HCT116 (cell line): ENCODE results near the gene FAM32A. TPM values are rescaled to one million over a fixed set of nuclear protein-coding genes. Genes with fewer than 3 reads are reported as not detected.
A peak's percentile ranks its signal among the peaks of the same experiment; 100 is the strongest.

ENCODE experiments used
- ATAC-seq: fragments of 200-7000 bp; cut with Tn5 transposase; 2 replicates; pipeline ENCODE4 v1.9.1; 2020; ENCODE audit warnings: mild to moderate bottlenecking, moderate library complexity
- BruUV-seq: library from RNA; stranded (reverse); fragments of 400-500 nt; replicated peaks from 2 replicates; lab custom pipeline; 2021; lab: Mats Ljungman, UMichigan
- CTCF ChIA-PET: fragments of 300-600 bp; sonication (Branson Sonifier 250); formaldehyde crosslinking; loops from one replicate; lab custom pipeline; 2021; ENCODE audit warnings: antibody characterized with exemption; lab: Charles Lee
- POLR2A ChIA-PET: fragments of 300-600, 350-600 bp; sonication (Branson Sonifier 250); formaldehyde crosslinking; loops from one replicate; lab custom pipeline; 2021; ENCODE audit warnings: antibody characterized with exemption; lab: Charles Lee
- RAD21 ChIA-PET, 2 experiments: fragments of 300-600 bp; sonication (Branson Sonifier 250); formaldehyde crosslinking; loops; one replicate each; lab custom pipeline; 2023; ENCODE audit warnings: low total read pairs in 2 of 2; ENCODE audit not compliant: uncharacterized antibody in 2 of 2, unreplicated experiment in 2 of 2, low non-redundant PET in 1 of 2; lab: Charles Lee
- DNase-seq: peaks from one replicate; pipeline ENCODE4 v3.0.0-alpha.2; 2010; ENCODE audit warnings: low read depth, low spot score
- H2AFZ ChIP-seq: fragments of 200-600 bp; shearing (Covaris generic), sonication (generic); 2 replicates; pipeline ENCODE4 v1.6.1; 2017; ENCODE audit warnings: low read depth, mixed run types, mixed read lengths, antibody characterized with exemption, low read length; ENCODE audit not compliant: poor library complexity, severe bottlenecking
- H3K27ac ChIP-seq: 2 replicates; pipeline ENCODE4 v1.5.1; 2012; ENCODE audit warnings: low read depth, low read length
- H3K27me3 ChIP-seq: fragments of 200-600 bp; sonication (generic); 2 replicates; pipeline ENCODE4 v1.6.1; 2016; ENCODE audit warnings: mixed run types, low read length, mixed read lengths; ENCODE audit not compliant: insufficient read depth
- H3K36me3 ChIP-seq, 2 experiments: fragments of 200-500 bp in 1 of 2; fragments of 200-600 bp in 1 of 2; sonication (Bioruptor generic) in 1 of 2; sonication (generic) in 1 of 2; 2 replicates each; pipeline versions ENCODE4 v1.5.1 to v1.6.1; 2014 to 2016; ENCODE audit warnings: low read length in 2 of 2, inconsistent platforms in 1 of 2, mixed read lengths in 1 of 2, mixed run types in 1 of 2; ENCODE audit not compliant: insufficient read depth in 2 of 2, control insufficient read depth in 1 of 2
- H3K4me1 ChIP-seq, 2 experiments: fragments of 200-600 bp in 1 of 2; sonication (generic) in 1 of 2; 2 replicates each; pipeline versions ENCODE4 v1.5.1 to v1.6.1; 2012 to 2017; ENCODE audit warnings: low read length in 2 of 2, inconsistent platforms in 1 of 2, mild to moderate bottlenecking in 1 of 2, mixed read lengths in 1 of 2, mixed run types in 1 of 2, moderate library complexity in 1 of 2; ENCODE audit not compliant: insufficient read depth in 2 of 2, control insufficient read depth in 1 of 2
- H3K4me2 ChIP-seq: fragments of 200-600 bp; sonication (generic); 2 replicates; pipeline ENCODE4 v1.6.1; 2017; ENCODE audit warnings: mixed run types, low read length, mixed read lengths
- H3K4me3 ChIP-seq, 2 experiments: fragments of 200-600 bp in 1 of 2; sonication (generic) in 1 of 2; replicated peaks in 1 of 2; 2 replicates each; pipeline ENCODE4 v1.5.1; 2011 to 2016; ENCODE audit warnings: low read length in 2 of 2, control low read depth in 1 of 2, low read depth in 1 of 2, mild to moderate bottlenecking in 1 of 2, mixed read lengths in 1 of 2, mixed run types in 1 of 2
- H3K79me2 ChIP-seq: fragments of 200-600 bp; sonication (generic); 2 replicates; pipeline ENCODE4 v1.6.1; 2017; ENCODE audit warnings: mild to moderate bottlenecking, mixed run types, low read length, moderate library complexity, mixed read lengths; ENCODE audit not compliant: insufficient read depth
- H3K9ac ChIP-seq: fragments of 200-600 bp; sonication (generic); 2 replicates; pipeline ENCODE4 v1.6.1; 2016; ENCODE audit warnings: low read length, mixed read lengths
- H3K9me2 ChIP-seq: fragments of 200-600 bp; sonication (generic), shearing (Covaris generic); 2 replicates; pipeline ENCODE4 v1.6.1; 2017; ENCODE audit warnings: mixed run types, mild to moderate bottlenecking, moderate library complexity; ENCODE audit not compliant: insufficient read depth
- H3K9me3 ChIP-seq, 2 experiments: fragments of 200-500 bp in 1 of 2; fragments of 200-600 bp in 1 of 2; sonication (Bioruptor generic) in 1 of 2; sonication (generic) in 1 of 2; 2 replicates each; pipeline ENCODE4 v1.6.1; 2014 to 2017; ENCODE audit warnings: low read length in 2 of 2, mixed read lengths in 2 of 2, inconsistent platforms in 1 of 2, low read depth in 1 of 2, mild to moderate bottlenecking in 1 of 2, mixed run types in 1 of 2, moderate library complexity in 1 of 2; ENCODE audit not compliant: control insufficient read depth in 1 of 2, insufficient read depth in 1 of 2
- H4K20me1 ChIP-seq: fragments of 200-600 bp; sonication (generic), shearing (Covaris generic); 2 replicates; pipeline ENCODE4 v1.6.1; 2017; ENCODE audit warnings: mixed run types, mild to moderate bottlenecking, moderate library complexity; ENCODE audit not compliant: insufficient read depth
- CBX3 ChIP-seq: IDR thresholded peaks from 2 replicates; pipeline ENCODE4 v1.6.1; 2012; ENCODE audit warnings: low read depth
- CEBPB ChIP-seq: IDR thresholded peaks from 2 replicates; pipeline ENCODE4 v1.6.1; 2012; ENCODE audit warnings: low read depth
- CTCF ChIP-seq, 3 experiments: fragments of 200-600 bp in 1 of 3; sonication (generic) in 1 of 3; IDR thresholded peaks in 2 of 3; conservative IDR thresholded peaks in 1 of 3; 2 replicates each; pipeline ENCODE4 v1.5.1; 2012 to 2017; ENCODE audit warnings: low read depth in 2 of 3, low read length in 2 of 3, antibody characterized with exemption in 1 of 3, borderline replicate concordance in 1 of 3, control low read depth in 1 of 3, mild to moderate bottlenecking in 1 of 3, mixed read lengths in 1 of 3, mixed run types in 1 of 3, moderate library complexity in 1 of 3; ENCODE audit not compliant: insufficient read depth in 1 of 3
- EGR1 ChIP-seq: IDR thresholded peaks from 2 replicates; pipeline ENCODE4 v1.6.1; 2012; ENCODE audit warnings: low read depth
- EZH2 ChIP-seq: fragments of 200-600 bp; sonication (generic); IDR thresholded peaks from 2 replicates; pipeline ENCODE4 v1.6.1; 2017; ENCODE audit warnings: antibody characterized with exemption, mixed run types
- EZH2phosphoT487 ChIP-seq: fragments of 200-600 bp; IDR thresholded peaks from 2 replicates; pipeline ENCODE4 v1.6.1; 2018; ENCODE audit warnings: antibody characterized with exemption, borderline replicate concordance
- FOSL1 ChIP-seq: IDR thresholded peaks from 2 replicates; pipeline ENCODE4 v1.6.1; 2012; ENCODE audit warnings: low read depth
- JUND ChIP-seq: IDR thresholded peaks from 2 replicates; pipeline ENCODE4 v1.6.1; 2012
- POLR2A ChIP-seq: IDR thresholded peaks from 2 replicates; pipeline ENCODE4 v1.7.0; 2011; ENCODE audit warnings: borderline replicate concordance; ENCODE audit not compliant: insufficient read depth, insufficient read length; ENCODE audit errors: extremely low read depth
- POLR2AphosphoS5 ChIP-seq: IDR thresholded peaks from 2 replicates; pipeline ENCODE4 v1.6.1; 2011; ENCODE audit warnings: mild to moderate bottlenecking, low read depth, low read length, moderate library complexity
- REST ChIP-seq: IDR thresholded peaks from 2 replicates; pipeline ENCODE4 v1.6.1; 2012; ENCODE audit warnings: low read depth
- SIN3A ChIP-seq: IDR thresholded peaks from 2 replicates; pipeline ENCODE4 v1.6.1; 2012; ENCODE audit warnings: low read depth
- SP1 ChIP-seq: IDR thresholded peaks from 2 replicates; pipeline ENCODE4 v1.6.1; 2012; ENCODE audit warnings: low read depth
- SRF ChIP-seq: IDR thresholded peaks from 2 replicates; pipeline ENCODE4 v1.6.1; 2012; ENCODE audit warnings: low read depth
- TCF7L2 ChIP-seq: IDR thresholded peaks from 2 replicates; pipeline ENCODE4 v1.7.0; 2011; ENCODE audit warnings: borderline replicate concordance, inconsistent platforms; ENCODE audit not compliant: insufficient read depth, insufficient read length; ENCODE audit errors: extremely low read depth
- YY1 ChIP-seq: IDR thresholded peaks from 2 replicates; pipeline ENCODE4 v1.6.1; 2011; ENCODE audit warnings: low read length, low read depth, moderate library complexity, mild to moderate bottlenecking; ENCODE audit not compliant: insufficient replicate concordance; ENCODE audit errors: extremely low read depth
- ZFX ChIP-seq: fragments of 450-650 bp; IDR thresholded peaks from 2 replicates; pipeline ENCODE4 v1.6.1; 2017
- ZNF274 ChIP-seq: fragments of 200-500 bp; sonication (Bioruptor generic); IDR thresholded peaks from 2 replicates; pipeline ENCODE4 v1.6.1; 2014; ENCODE audit warnings: mild to moderate bottlenecking, low read depth, low read length, inconsistent platforms
- intact Hi-C: fragments of 100-400 bp; cut with micrococcal nuclease; formaldehyde crosslinking; loops from 2 replicates; pipeline ENCODE4 v1.10.0; 2022
- total RNA-seq: library from RNA; stranded (reverse); gene quantifications from one replicate; pipeline ENCODE4 v1.2.1, GENCODE V29; 2021; ENCODE audit not compliant: unreplicated experiment
- TF ChIP-seq, protein P1 (sequence below): IDR thresholded peaks from 2 replicates; pipeline ENCODE4 v1.6.1; 2012

Gene FAM32A
- total RNA-seq, 1 experiment from 2014 or later, result 61.3 TPM

- peaks cover 45 to 59% of the 10 kb centered on the region in 2 experiments for H3K4me1 ChIP-seq
- DNase-seq (no peak), ATAC-seq (peak; percentile 12)
- peak overlapping the region; percentile 74 for H3K4me2 ChIP-seq
- no peaks in the 10 kb centered on the region for H3K9me2 ChIP-seq
- no peaks in the 10 kb centered on the region for H3K9me3 ChIP-seq
- peak overlapping the region; percentile 50 for H3K9ac ChIP-seq
- CTCF ChIA-PET, result interaction anchor here (1.8 kb wide), 1 partner anchor 49 kb away, joined by 7 read pairs; no protein-coding TSS in a partner anchor
- peak overlapping the region; percentile 79 for H3K27ac ChIP-seq
- no peaks in the 10 kb centered on the region for H3K27me3 ChIP-seq
- H3K36me3 ChIP-seq, result 0 out of 4 replicates have a peak, but pooled peaks cover under 1 to 2% of the 10 kb centered on the region in 2 experiments
- BruUV-seq, result no TSS peak
- H2AFZ ChIP-seq, result no peak overlapping the region
- H3K4me3 ChIP-seq, result peak overlapping the region in 1 of 2 experiments; percentile 44; a peak in 2 of 4 replicates
- RAD21 ChIA-PET, result no interaction called here
- H3K79me2 ChIP-seq, result no peaks in the 10 kb centered on the region
- POLR2A ChIA-PET, result interaction anchor here (1.2 kb wide), 1 partner anchor 324 kb away, joined by 4 read pairs; no protein-coding TSS in a partner anchor
- intact Hi-C loops, result loop anchor here (2.0 kb wide), 1 partner anchor 50 kb away; the partner anchor contains the start of gene RAB8A
- TF ChIP-seq CEBPB (no peak), EGR1 (no peak), ZNF274 (no peak), POLR2A (no peak), EZH2phosphoT487 (no peak), POLR2AphosphoS5 (no peak), SP1 (no peak), REST (no peak), JUND (no peak), SIN3A (no peak), FOSL1 (no peak), TCF7L2 (no peak), SRF (no peak), CBX3 (no peak), CTCF (IDR thresholded peaks at IDR 0.05 in 2 of 3, conservative IDR thresholded peaks at IDR 0.05 in 1 of 3; ENCODE audit: borderline replicate concordance in 1 of 3, insufficient read depth in 1 of 3, low read depth in 2 of 3, low read length in 2 of 3) (no peak), EZH2 (no peak), YY1 (no peak), ZFX (no peak)
- TF ChIP-seq, protein P1, sequence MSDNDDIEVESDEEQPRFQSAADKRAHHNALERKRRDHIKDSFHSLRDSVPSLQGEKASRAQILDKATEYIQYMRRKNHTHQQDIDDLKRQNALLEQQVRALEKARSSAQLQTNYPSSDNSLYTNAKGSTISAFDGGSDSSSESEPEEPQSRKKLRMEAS, result no peak
- no peaks in the 10 kb centered on the region for H4K20me1 ChIP-seq
Measured at GRCh38 chr19:16160445-16160942, 24.7 kb upstream of the FAM32A start.
